Measurements from ENCODE around the gene EMB.
"Not testable (repeated sequence)": the region's sequence is repeated elsewhere in the genome, so short reads cannot be mapped to it uniquely, and the experiment has no call there.

The EMB gene

GRCh38 chr5:50421184-50421950 lies 19.7 kb downstream of the EMB start:
- DNase-seq = not testable (repeated sequence)

GRCh38 chr5:50420343-50420935 lies 20.6 kb downstream of the EMB start:
- DNase-seq = no peak

GRCh38 chr5:50419656-50420055 lies 21.4 kb downstream of the EMB start:
- DNase-seq = not testable (repeated sequence)

GRCh38 chr5:50416637-50417036 lies 24.5 kb downstream of the EMB start:
- not testable (repeated sequence) for DNase-seq

- DNase-seq = no peak
Observed at GRCh38 chr5:50415912-50416311, 25.2 kb downstream of the EMB start.

GRCh38 chr5:50410932-50411331 lies 30.2 kb downstream of the EMB start:
- DNase-seq = not testable (repeated sequence)

GRCh38 chr5:50406877-50407276 lies 34.2 kb downstream of the EMB start:
- DNase-seq = no peak

GRCh38 chr5:50401336-50401735 lies 39.8 kb downstream of the EMB start:
- no peak for DNase-seq

GRCh38 chr5:50393925-50394609 lies 47.0 kb downstream of the EMB start:
- DNase-seq = not testable (repeated sequence)

- not testable (repeated sequence) for DNase-seq
Observed at GRCh38 chr5:50392289-50392688, 48.8 kb downstream of the EMB start.

GRCh38 chr5:50384381-50384780 lies 56.7 kb downstream of the EMB start:
- not testable (repeated sequence) for DNase-seq

GRCh38 chr5:50376696-50377095 lies 64.4 kb downstream of the EMB start:
- DNase-seq = not testable (repeated sequence)

GRCh38 chr5:50369287-50370033 lies 71.6 kb downstream of the EMB start:
- DNase-seq = not testable (repeated sequence)

GRCh38 chr5:50365426-50366251 lies 75.4 kb downstream of the EMB start:
- no peak for DNase-seq

GRCh38 chr5:50364535-50365309 lies 76.4 kb downstream of the EMB start:
- not testable (repeated sequence) for DNase-seq

- no peak for DNase-seq
Observed at GRCh38 chr5:50359187-50359586, 81.9 kb downstream of the EMB start.

- DNase-seq = no peak
Observed at GRCh38 chr5:50352382-50352781, 88.7 kb downstream of the EMB start.
